Measurements from ENCODE around the gene MXI1.

Gene MXI1

GRCh38 chr10:110169586-110169985 is 37.8 kb upstream of the MXI1 start:
- DNase-seq (ENCODE audit: extremely low spot score), result no peak
- ChIA-PET POLR2A (no interaction called here), CTCF (no interaction called here)
- TF ChIP-seq HDGF (IDR thresholded peaks at IDR 0.05; ENCODE audit: borderline replicate concordance) (no peak), FOXA1 (IDR thresholded peaks at IDR 0.05) (no peak), NFRKB (IDR thresholded peaks at IDR 0.05) (no peak), ELF4 (IDR thresholded peaks at IDR 0.05) (no peak), SP1 (IDR thresholded peaks at IDR 0.05) (no peak), TARDBP (IDR thresholded peaks at IDR 0.05) (no peak)

GRCh38 chr10:110170142-110170971 is 37.0 kb upstream of the MXI1 start:
- no peak for DNase-seq (ENCODE audit: extremely low spot score)
- ChIA-PET CTCF (no interaction called here), POLR2A (no interaction called here)
- TF ChIP-seq NFRKB (IDR thresholded peaks at IDR 0.05), result no peak
- TF ChIP-seq FOXM1 (IDR thresholded peaks at IDR 0.05; ENCODE audit: borderline replicate concordance), result no peak
- TF ChIP-seq ZNF384 (IDR thresholded peaks at IDR 0.05), result no peak
- no peak for TF ChIP-seq SUZ12 (IDR thresholded peaks at IDR 0.05)
- TF ChIP-seq ARNT (IDR thresholded peaks at IDR 0.05), result no peak
- no peak for TF ChIP-seq PKNOX1 (IDR thresholded peaks at IDR 0.05)
- no peak for TF ChIP-seq FOXA1 (IDR thresholded peaks at IDR 0.05)
- no peak for TF ChIP-seq TARDBP (IDR thresholded peaks at IDR 0.05)
- no peak for TF ChIP-seq BHLHE40 (IDR thresholded peaks at IDR 0.05; ENCODE audit: borderline replicate concordance)
- TF ChIP-seq HDGF (IDR thresholded peaks at IDR 0.05; ENCODE audit: borderline replicate concordance), result no peak
- TF ChIP-seq L3MBTL2 (conservative IDR thresholded peaks at IDR 0.05), result no peak
- TF ChIP-seq CTBP1 (IDR thresholded peaks at IDR 0.05; ENCODE audit: borderline replicate concordance), result no peak
- TF ChIP-seq FOXK2 (IDR thresholded peaks at IDR 0.05), result no peak
- no peak for TF ChIP-seq ELF4 (IDR thresholded peaks at IDR 0.05)
- TF ChIP-seq SP1 (IDR thresholded peaks at IDR 0.05), result no peak
- no peak for TF ChIP-seq LEF1 (IDR thresholded peaks at IDR 0.05; ENCODE audit: borderline replicate concordance)

GRCh38 chr10:110171032-110171431 is 36.4 kb upstream of the MXI1 start:
- POLR2A ChIA-PET, result no interaction called here
- CTCF ChIA-PET, result no interaction called here
- no peak for DNase-seq (ENCODE audit: extremely low spot score)
- TF ChIP-seq CTBP1 (IDR thresholded peaks at IDR 0.05; ENCODE audit: borderline replicate concordance) (no peak), HDGF (IDR thresholded peaks at IDR 0.05; ENCODE audit: borderline replicate concordance) (no peak), SUZ12 (IDR thresholded peaks at IDR 0.05) (no peak), ELF4 (IDR thresholded peaks at IDR 0.05) (no peak), SP1 (IDR thresholded peaks at IDR 0.05) (no peak), FOXM1 (IDR thresholded peaks at IDR 0.05; ENCODE audit: borderline replicate concordance) (no peak), FOXK2 (IDR thresholded peaks at IDR 0.05) (no peak), FOXA1 (IDR thresholded peaks at IDR 0.05) (no peak), NFRKB (IDR thresholded peaks at IDR 0.05) (no peak), ARNT (IDR thresholded peaks at IDR 0.05) (no peak)

- ChIA-PET CTCF (no interaction called here), POLR2A (no interaction called here)
- no peak for DNase-seq (ENCODE audit: extremely low spot score)
- no peak for TF ChIP-seq SP1 (IDR thresholded peaks at IDR 0.05)
- no peak for TF ChIP-seq BHLHE40 (IDR thresholded peaks at IDR 0.05; ENCODE audit: borderline replicate concordance)
- TF ChIP-seq FOXM1 (IDR thresholded peaks at IDR 0.05; ENCODE audit: borderline replicate concordance), result no peak
- TF ChIP-seq FOXA1 (IDR thresholded peaks at IDR 0.05), result no peak
- no peak for TF ChIP-seq NFRKB (IDR thresholded peaks at IDR 0.05)
- TF ChIP-seq CTBP1 (IDR thresholded peaks at IDR 0.05; ENCODE audit: borderline replicate concordance), result no peak
- no peak for TF ChIP-seq PKNOX1 (IDR thresholded peaks at IDR 0.05)
- TF ChIP-seq ARNT (IDR thresholded peaks at IDR 0.05), result no peak
- TF ChIP-seq FOXK2 (IDR thresholded peaks at IDR 0.05), result no peak
- no peak for TF ChIP-seq ZNF384 (IDR thresholded peaks at IDR 0.05)
- no peak for TF ChIP-seq LEF1 (IDR thresholded peaks at IDR 0.05; ENCODE audit: borderline replicate concordance)
- TF ChIP-seq L3MBTL2 (conservative IDR thresholded peaks at IDR 0.05), result no peak
- no peak for TF ChIP-seq HDGF (IDR thresholded peaks at IDR 0.05; ENCODE audit: borderline replicate concordance)
- TF ChIP-seq ELF4 (IDR thresholded peaks at IDR 0.05), result no peak
- TF ChIP-seq TARDBP (IDR thresholded peaks at IDR 0.05), result no peak
- TF ChIP-seq SUZ12 (IDR thresholded peaks at IDR 0.05), result no peak
These were observed 35.2 kb upstream of the MXI1 start for GRCh38 chr10:110172155-110172554.

GRCh38 chr10:110174201-110174600 is 33.2 kb upstream of the MXI1 start:
- ChIA-PET POLR2A (no interaction called here), CTCF (no interaction called here)
- DNase-seq (ENCODE audit: extremely low spot score), result no peak
- TF ChIP-seq FOXM1 (IDR thresholded peaks at IDR 0.05; ENCODE audit: borderline replicate concordance), result no peak
- no peak for TF ChIP-seq SUZ12 (IDR thresholded peaks at IDR 0.05)
- TF ChIP-seq ELF4 (IDR thresholded peaks at IDR 0.05), result no peak
- TF ChIP-seq BHLHE40 (IDR thresholded peaks at IDR 0.05; ENCODE audit: borderline replicate concordance), result no peak
- no peak for TF ChIP-seq CTBP1 (IDR thresholded peaks at IDR 0.05; ENCODE audit: borderline replicate concordance)
- TF ChIP-seq TARDBP (IDR thresholded peaks at IDR 0.05), result no peak
- TF ChIP-seq NFRKB (IDR thresholded peaks at IDR 0.05), result no peak
- no peak for TF ChIP-seq PKNOX1 (IDR thresholded peaks at IDR 0.05)
- TF ChIP-seq FOXK2 (IDR thresholded peaks at IDR 0.05), result no peak
- no peak for TF ChIP-seq SP1 (IDR thresholded peaks at IDR 0.05)
- no peak for TF ChIP-seq ZNF384 (IDR thresholded peaks at IDR 0.05)
- no peak for TF ChIP-seq FOXA1 (IDR thresholded peaks at IDR 0.05)
- TF ChIP-seq HDGF (IDR thresholded peaks at IDR 0.05; ENCODE audit: borderline replicate concordance), result no peak
- no peak for TF ChIP-seq ARNT (IDR thresholded peaks at IDR 0.05)
- no peak for TF ChIP-seq LEF1 (IDR thresholded peaks at IDR 0.05; ENCODE audit: borderline replicate concordance)
- no peak for TF ChIP-seq L3MBTL2 (conservative IDR thresholded peaks at IDR 0.05)

- CTCF ChIA-PET, result no interaction called here
These were observed 32.6 kb upstream of the MXI1 start for GRCh38 chr10:110174816-110175215.

More at GRCh38 chr10:110174816-110175215, 32.6 kb upstream of the MXI1 start:
- no peak for DNase-seq (ENCODE audit: extremely low spot score)
- no peak for TF ChIP-seq TARDBP (IDR thresholded peaks at IDR 0.05)
- TF ChIP-seq SP1 (IDR thresholded peaks at IDR 0.05), result no peak
- no peak for TF ChIP-seq FOXM1 (IDR thresholded peaks at IDR 0.05; ENCODE audit: borderline replicate concordance)
- TF ChIP-seq LEF1 (IDR thresholded peaks at IDR 0.05; ENCODE audit: borderline replicate concordance), result no peak
- no peak for TF ChIP-seq ARNT (IDR thresholded peaks at IDR 0.05)
- POLR2A ChIA-PET, result no interaction called here
